Karpas-422 (cell line): Measurements from ENCODE around the gene ALPG. TPM values are rescaled to one million over a fixed set of nuclear protein-coding genes. Genes with fewer than 3 reads are reported as not detected.
"Not testable (repeated sequence)": the region's sequence is repeated elsewhere in the genome, so short reads cannot be mapped to it uniquely, and the experiment has no call there.

Experiments
- DNase-seq: peaks from one replicate; pipeline ENCODE4 v3.0.0-alpha.2; 2015
- H2AFZ ChIP-seq: fragments of 200-600 bp; sonication (generic); 2 replicates; pipeline ENCODE4 v1.6.1; 2014; ENCODE audit warnings: antibody characterized with exemption, low read length, mixed read lengths
- H3K27ac ChIP-seq: fragments of 200-600 bp; sonication (generic); 2 replicates; pipeline ENCODE4 v1.5.1; 2014; ENCODE audit warnings: mild to moderate bottlenecking, low read length, moderate library complexity
- H3K27me3 ChIP-seq: fragments of 200-600 bp; sonication (generic); 2 replicates; pipeline ENCODE4 v1.6.1; 2014; ENCODE audit warnings: low read length, mixed read lengths
- H3K36me3 ChIP-seq: fragments of 200-600 bp; sonication (generic); 2 replicates; pipeline ENCODE4 v1.6.1; 2014; ENCODE audit warnings: low read length, mixed read lengths; ENCODE audit not compliant: insufficient read depth
- H3K4me1 ChIP-seq: fragments of 200-600 bp; sonication (generic); 2 replicates; pipeline ENCODE4 v1.6.1; 2014; ENCODE audit warnings: mild to moderate bottlenecking, low read length, mixed read lengths
- H3K4me2 ChIP-seq: fragments of 200-600 bp; sonication (generic); 2 replicates; pipeline ENCODE4 v1.6.1; 2014; ENCODE audit warnings: low read length, low read depth, mild to moderate bottlenecking; ENCODE audit not compliant: poor library complexity, severe bottlenecking
- H3K4me3 ChIP-seq: fragments of 200-600 bp; sonication (generic); 2 replicates; pipeline ENCODE4 v1.5.1; 2014; ENCODE audit warnings: mild to moderate bottlenecking, antibody characterized with exemption, low read length, mixed read lengths
- H3K79me2 ChIP-seq: fragments of 200-600 bp; sonication (generic); 2 replicates; pipeline ENCODE4 v1.6.1; 2014; ENCODE audit warnings: mild to moderate bottlenecking, low read length, mixed read lengths
- H3K9ac ChIP-seq: fragments of 200-600 bp; sonication (generic); 2 replicates; pipeline ENCODE4 v1.6.0; 2014; ENCODE audit warnings: low read length
- H3K9me2 ChIP-seq: fragments of 200-600 bp; sonication (generic), shearing (Covaris generic); replicated peaks from 2 replicates; pipeline ENCODE4 v1.6.0; 2014; ENCODE audit warnings: mild to moderate bottlenecking, low read length, moderate library complexity; ENCODE audit not compliant: insufficient read depth
- H3K9me3 ChIP-seq: fragments of 300-700, 200-600 bp; sonication (generic); 2 replicates; pipeline ENCODE4 v1.6.1; 2014; ENCODE audit warnings: low read length, mixed read lengths
- H4K20me1 ChIP-seq: fragments of 200-600 bp; sonication (generic); 2 replicates; pipeline ENCODE4 v1.6.1; 2014; ENCODE audit warnings: mild to moderate bottlenecking, antibody characterized with exemption, low read length, low read depth; ENCODE audit not compliant: insufficient read depth
- total RNA-seq: library from RNA; depleted of rRNA; stranded (reverse); fragments of >200 nt; shearing (Covaris generic); gene quantifications from 2 replicates; pipeline ENCODE4 v1.2.3, GENCODE V29; 2014; ENCODE audit warnings: low replicate concordance

Gene ALPG
- total RNA-seq, 1 experiment from 2014 or later, result not detected

DNA sequence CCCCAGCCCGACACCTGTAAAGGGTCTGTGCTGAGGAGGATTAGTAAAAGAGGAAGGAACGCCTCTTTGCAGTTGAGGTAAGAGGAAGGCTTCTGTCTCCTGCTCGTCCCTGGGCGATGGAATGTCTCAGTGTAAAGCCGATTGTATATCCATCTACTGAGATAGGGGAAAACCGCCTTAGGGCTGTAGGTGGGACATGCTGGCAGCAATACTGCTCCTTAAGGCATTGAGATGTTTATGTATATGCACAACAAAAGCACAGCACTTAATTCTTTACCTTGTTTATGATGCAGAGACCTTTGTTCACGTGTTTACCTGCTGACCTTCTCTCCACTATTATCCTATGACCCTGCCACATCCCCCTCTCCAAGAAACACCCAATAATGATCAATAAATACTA is 16.8 kb downstream of the ALPG start:
- H3K9me3 ChIP-seq, H3K27me3 ChIP-seq, H3K9me2 ChIP-seq, H3K36me3 ChIP-seq, H3K27ac ChIP-seq, H3K79me2 ChIP-seq, H4K20me1 ChIP-seq, DNase-seq: not testable (repeated sequence)
- Histone ChIP-seq H3K4me3 (peak overlapping the region; percentile 59; the same call in 1 of the 2 replicates), H3K9ac (peak overlapping the region; percentile 33; the same call in 1 of the 2 replicates), H2AFZ (peak overlapping the region; percentile 34; the same call in 1 of the 2 replicates), H3K4me1 (peaks cover 22% of the 10 kb centered on the region), H3K4me2 (peak overlapping the region; percentile 62)

DNA sequence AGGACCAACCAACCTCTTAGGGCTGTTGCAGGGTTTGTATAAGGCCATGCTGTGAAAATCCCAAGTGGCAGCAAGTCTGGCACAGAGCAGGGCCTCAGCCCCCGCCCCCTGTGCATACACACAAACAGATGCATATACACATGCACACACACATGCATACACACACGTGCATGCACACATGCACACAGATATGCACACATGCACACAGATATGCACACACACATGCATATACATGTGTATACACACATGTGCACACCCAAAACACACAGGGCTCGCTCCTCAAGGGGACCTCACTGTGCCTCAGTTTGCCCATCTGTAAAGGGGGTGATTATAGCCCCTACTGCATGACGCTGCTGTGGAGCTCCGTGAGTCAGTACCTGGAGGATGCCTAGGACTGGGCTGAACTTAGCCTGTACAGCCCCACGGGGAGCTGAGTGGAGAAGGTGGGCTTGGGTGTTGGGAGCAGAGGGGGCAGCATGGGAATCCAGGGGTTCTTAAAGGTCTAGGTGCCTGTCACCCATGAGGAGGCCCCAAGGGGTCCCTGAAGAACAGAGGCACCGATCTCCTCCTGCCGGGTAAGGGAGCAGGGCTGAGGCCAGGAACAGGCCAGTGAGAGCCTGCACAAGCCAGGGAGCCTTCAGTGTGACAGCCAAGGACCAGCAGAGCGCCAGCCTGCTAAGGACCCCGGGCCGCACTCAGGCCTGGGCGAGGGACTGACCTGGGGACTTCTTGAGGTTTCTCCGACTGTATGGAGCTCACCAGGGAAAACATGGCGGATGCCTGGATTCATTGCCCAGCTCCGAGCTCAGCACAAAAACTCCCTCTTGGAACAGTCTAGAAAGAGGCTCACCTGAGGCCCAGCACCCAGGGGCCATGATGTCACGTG is 25.3 kb downstream of the ALPG start:
- H4K20me1 ChIP-seq, result no peaks in the 10 kb centered on the region
- H3K36me3 ChIP-seq, result no peaks in the 10 kb centered on the region
- H3K9me3 ChIP-seq, result no peaks in the 10 kb centered on the region
- H3K4me1 ChIP-seq, result peaks cover 11% of the 10 kb centered on the region
- H3K9ac ChIP-seq, result no peak overlapping the region
- H3K9me2 ChIP-seq, result no peaks in the 10 kb centered on the region
- no peak overlapping the region for H2AFZ ChIP-seq
- H3K4me2 ChIP-seq, result no peak overlapping the region
- no peaks in the 10 kb centered on the region for H3K27me3 ChIP-seq
- H3K79me2 ChIP-seq, result no peaks in the 10 kb centered on the region
- H3K4me3 ChIP-seq, result no peak overlapping the region
- no peak overlapping the region for H3K27ac ChIP-seq
- DNase-seq, result no peak

DNA sequence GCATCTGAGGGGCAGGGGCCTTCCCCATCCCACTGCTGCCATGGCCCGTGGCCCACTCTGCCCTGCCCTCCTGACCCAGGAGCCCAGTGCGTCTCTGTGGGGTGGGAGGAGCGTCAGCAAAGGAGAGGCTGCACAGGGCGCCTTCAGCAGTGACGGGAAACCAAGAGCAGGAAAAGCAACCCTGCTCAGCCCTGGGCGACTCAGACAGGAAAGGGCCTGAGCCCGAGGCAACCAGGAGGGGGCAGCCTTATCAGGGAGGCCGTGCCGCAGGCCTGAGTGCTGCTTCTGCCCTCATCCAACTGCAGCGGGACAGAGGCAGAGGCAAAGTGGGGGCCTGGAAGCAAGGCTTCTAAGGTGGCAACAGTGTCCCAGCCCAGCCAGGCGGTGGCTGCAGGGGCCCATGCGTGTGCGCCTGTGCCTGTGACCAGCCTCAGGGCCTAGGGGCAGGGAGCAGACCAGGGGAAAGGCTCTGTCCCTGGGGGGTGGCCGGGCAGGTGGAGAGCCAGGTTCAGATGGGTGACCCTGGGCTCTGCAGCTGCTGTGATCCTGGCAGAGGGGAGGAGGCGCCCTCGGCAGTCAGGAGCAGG is 26.0 kb downstream of the ALPG start:
- Histone ChIP-seq H3K4me1 (peaks cover 11% of the 10 kb centered on the region), H4K20me1 (no peaks in the 10 kb centered on the region), H3K27ac (no peak overlapping the region), H3K36me3 (no peaks in the 10 kb centered on the region), H3K79me2 (no peaks in the 10 kb centered on the region), H3K4me2 (no peak overlapping the region), H3K9me2 (no peaks in the 10 kb centered on the region), H3K9ac (no peak overlapping the region), H3K4me3 (no peak overlapping the region), H2AFZ (no peak overlapping the region), H3K9me3 (no peaks in the 10 kb centered on the region), H3K27me3 (no peaks in the 10 kb centered on the region)
- DNase-seq, result peak; percentile 73

DNA sequence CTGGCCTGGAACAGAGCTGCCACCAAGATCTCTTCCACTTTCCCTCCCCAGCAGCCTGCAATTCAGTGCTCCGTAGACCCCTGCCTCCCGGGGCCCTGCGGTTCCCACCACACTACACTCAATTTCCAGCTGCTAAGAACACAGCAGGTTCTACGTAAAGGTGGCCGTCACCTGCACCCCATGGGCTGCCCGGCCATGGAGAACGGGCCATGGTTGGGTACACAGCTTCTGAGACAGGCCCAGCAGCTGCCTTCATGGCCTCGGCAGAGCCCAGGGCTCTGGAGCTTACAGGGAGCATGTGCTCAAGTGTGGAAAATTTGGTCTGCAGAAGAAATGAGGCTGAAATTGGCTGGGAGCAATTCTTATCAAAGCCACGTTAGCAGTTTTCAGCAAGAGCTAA is 27.0 kb downstream of the ALPG start:
- H3K4me2 ChIP-seq, H2AFZ ChIP-seq, H3K27me3 ChIP-seq, H4K20me1 ChIP-seq, H3K27ac ChIP-seq, H3K4me3 ChIP-seq, H3K9me3 ChIP-seq, H3K9me2 ChIP-seq, H3K36me3 ChIP-seq, H3K9ac ChIP-seq, H3K79me2 ChIP-seq: not testable (repeated sequence)
- peaks cover 11% of the 10 kb centered on the region for H3K4me1 ChIP-seq
- DNase-seq, result peak; percentile 48

DNA sequence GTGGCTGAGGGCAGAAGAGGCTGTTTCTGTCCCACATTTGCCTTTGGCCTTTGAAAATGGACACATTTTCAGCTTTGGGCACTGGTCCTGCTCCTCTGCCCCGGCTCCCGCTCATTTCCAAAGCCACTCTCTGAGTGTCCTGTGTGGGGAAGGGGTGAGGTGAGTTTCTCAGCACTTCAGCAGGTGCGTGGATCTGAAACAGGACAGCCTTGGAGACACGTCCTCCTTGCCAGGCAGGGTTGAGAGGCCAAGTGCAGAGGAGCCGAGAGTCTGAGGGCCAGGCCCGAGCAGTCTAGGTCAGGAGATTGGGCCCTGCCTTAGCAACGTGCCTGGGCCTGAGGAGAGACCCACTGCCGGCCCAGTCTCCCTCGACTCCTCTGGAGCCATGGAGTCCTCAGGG is 27.4 kb downstream of the ALPG start:
- H3K9me3 ChIP-seq, result no peaks in the 10 kb centered on the region
- H3K9ac ChIP-seq, result no peak overlapping the region
- H3K27ac ChIP-seq, result no peak overlapping the region
- no peak overlapping the region for H3K4me2 ChIP-seq
- H3K4me1 ChIP-seq, result peaks cover 11% of the 10 kb centered on the region
- no peak for DNase-seq
- H2AFZ ChIP-seq, result no peak overlapping the region
- H3K79me2 ChIP-seq, result no peaks in the 10 kb centered on the region
- H3K27me3 ChIP-seq, result no peaks in the 10 kb centered on the region
- H3K4me3 ChIP-seq, result no peak overlapping the region
- H3K36me3 ChIP-seq, result no peaks in the 10 kb centered on the region
- H3K9me2 ChIP-seq, result no peaks in the 10 kb centered on the region
- no peaks in the 10 kb centered on the region for H4K20me1 ChIP-seq

DNA sequence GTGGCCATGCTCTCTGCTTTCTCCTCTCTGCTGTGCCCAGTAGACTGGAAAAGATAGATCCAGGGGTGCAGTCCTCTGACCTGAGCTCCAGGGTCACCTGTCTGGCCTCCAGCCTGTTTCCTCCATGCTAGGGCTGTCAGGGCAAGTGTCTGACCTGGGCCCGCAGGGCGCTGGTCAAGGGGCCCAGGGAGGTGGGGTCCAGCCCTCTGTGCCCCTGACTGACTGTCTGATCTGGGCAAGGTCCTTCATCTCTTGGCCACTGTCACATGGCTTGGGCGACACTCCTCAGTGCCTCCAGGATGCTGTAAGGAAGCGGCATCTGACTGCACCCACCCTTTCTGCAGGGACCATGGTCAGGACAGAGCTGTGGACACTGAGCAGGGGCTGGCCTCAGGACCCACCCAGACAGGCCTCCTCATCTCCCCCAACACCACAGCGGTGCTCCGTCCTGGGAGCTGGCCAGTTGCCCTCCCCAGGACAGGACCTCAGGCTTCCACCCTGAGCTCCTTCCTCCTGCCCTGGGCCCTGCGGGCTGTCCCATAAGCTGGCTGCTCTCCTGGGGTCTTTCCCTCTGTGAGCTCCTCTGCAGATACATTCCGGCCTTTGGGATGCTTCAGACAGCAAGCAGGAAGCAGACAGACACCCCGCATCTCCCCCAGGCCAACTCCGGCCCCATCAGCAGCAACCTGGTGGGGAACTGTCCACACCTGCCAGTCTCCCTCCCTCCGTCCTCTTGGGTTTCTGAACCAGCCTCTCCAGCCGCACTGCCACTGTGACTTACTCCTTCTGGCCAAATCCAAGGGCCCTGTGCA is 28.1 kb downstream of the ALPG start:
- no peak for DNase-seq

DNA sequence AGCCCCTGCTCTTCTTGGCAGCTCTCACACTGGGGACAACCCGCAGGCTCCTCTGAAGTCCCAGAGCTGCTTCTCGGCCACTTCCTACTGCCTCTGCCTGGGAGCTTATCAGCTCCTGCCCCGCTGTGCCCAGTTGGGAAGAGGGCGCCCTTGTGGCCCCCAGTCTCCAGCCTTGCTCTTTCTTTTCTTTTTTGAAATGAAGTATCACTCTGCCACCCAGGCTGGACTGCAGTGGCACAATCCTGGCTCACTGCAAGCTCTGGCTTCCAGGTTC is 28.7 kb downstream of the ALPG start:
- Histone ChIP-seq H3K4me3 (no peak overlapping the region), H3K9me3 (no peaks in the 10 kb centered on the region), H3K9ac (no peak overlapping the region), H2AFZ (no peak overlapping the region), H3K9me2 (no peaks in the 10 kb centered on the region), H3K36me3 (no peaks in the 10 kb centered on the region), H3K4me1 (peaks cover 11% of the 10 kb centered on the region), H3K27ac (no peak overlapping the region), H3K4me2 (no peak overlapping the region), H3K79me2 (no peaks in the 10 kb centered on the region), H3K27me3 (no peaks in the 10 kb centered on the region), H4K20me1 (no peaks in the 10 kb centered on the region)
- no peak for DNase-seq

More for the DNA sequence above, 28.1 kb downstream of the ALPG start:
- H3K4me3 ChIP-seq, result no peak overlapping the region
- H3K36me3 ChIP-seq, result no peaks in the 10 kb centered on the region
- H3K79me2 ChIP-seq, result no peaks in the 10 kb centered on the region
- H3K4me2 ChIP-seq, result no peak overlapping the region
- no peaks in the 10 kb centered on the region for H3K9me3 ChIP-seq
- H3K4me1 ChIP-seq, result peaks cover 11% of the 10 kb centered on the region
- H2AFZ ChIP-seq, result no peak overlapping the region
- H3K27me3 ChIP-seq, result no peaks in the 10 kb centered on the region
- H3K9ac ChIP-seq, result no peak overlapping the region
- H4K20me1 ChIP-seq, result no peaks in the 10 kb centered on the region
- no peaks in the 10 kb centered on the region for H3K9me2 ChIP-seq
- no peak overlapping the region for H3K27ac ChIP-seq

DNA sequence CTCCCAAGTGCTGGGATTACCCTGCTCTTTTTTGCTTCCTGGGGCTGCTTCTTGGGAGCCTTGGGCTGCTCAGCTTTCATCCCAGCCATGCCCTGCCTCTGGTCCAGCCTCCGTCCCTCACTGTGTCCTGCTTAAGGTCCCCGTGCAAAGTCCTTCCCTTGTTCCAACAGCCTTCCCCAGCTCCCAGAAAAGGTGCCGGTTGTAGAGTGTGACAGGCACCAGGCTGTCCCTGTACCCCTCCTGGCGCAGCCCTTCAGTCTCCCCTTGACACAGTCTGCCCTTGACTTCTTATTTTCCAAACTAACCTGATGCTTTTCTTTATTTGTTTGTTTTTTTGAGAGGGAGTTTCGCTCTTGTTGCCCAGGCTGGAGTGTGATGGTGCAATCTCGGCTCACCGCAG is 29.2 kb downstream of the ALPG start:
- H3K27me3 ChIP-seq, result no peaks in the 10 kb centered on the region
- H3K9me3 ChIP-seq, result no peaks in the 10 kb centered on the region
- peaks cover 11% of the 10 kb centered on the region for H3K4me1 ChIP-seq
- H3K4me3 ChIP-seq, result no peak overlapping the region
- no peak overlapping the region for H2AFZ ChIP-seq
- no peaks in the 10 kb centered on the region for H3K36me3 ChIP-seq
- H3K9ac ChIP-seq, result no peak overlapping the region
- no peak overlapping the region for H3K4me2 ChIP-seq
- no peaks in the 10 kb centered on the region for H3K79me2 ChIP-seq
- H3K27ac ChIP-seq, result no peak overlapping the region
- no peaks in the 10 kb centered on the region for H3K9me2 ChIP-seq
- no peaks in the 10 kb centered on the region for H4K20me1 ChIP-seq
- no peak for DNase-seq
